HG02970 (cell line): ENCODE measurements around the gene SPNS3.

Experiments
- ATAC-seq: cut with Tn5 transposase; IDR thresholded peaks from one replicate; pipeline ENCODE4 v1.9.1; 2021; ENCODE audit warnings: mild to moderate bottlenecking, moderate library complexity, moderate number of reproducible peaks; ENCODE audit not compliant: unreplicated experiment, low FRiP score

Gene SPNS3

GRCh38 chr17:4505187-4505586 lies 71.4 kb downstream of the SPNS3 start:
- ATAC-seq: no peak

GRCh38 chr17:4506175-4506813 lies 72.6 kb downstream of the SPNS3 start:
- no peak for ATAC-seq

GRCh38 chr17:4506892-4507291 lies 73.2 kb downstream of the SPNS3 start:
- no peak for ATAC-seq

- ATAC-seq: no peak
Measured at GRCh38 chr17:4507361-4508111, 73.8 kb downstream of the SPNS3 start.

- ATAC-seq: no peak
Measured at GRCh38 chr17:4508207-4508606, 74.5 kb downstream of the SPNS3 start.

GRCh38 chr17:4509401-4509800 lies 75.7 kb downstream of the SPNS3 start:
- no peak for ATAC-seq

GRCh38 chr17:4509923-4510617 lies 76.3 kb downstream of the SPNS3 start:
- ATAC-seq: no peak

GRCh38 chr17:4510618-4510941 lies 76.8 kb downstream of the SPNS3 start:
- no peak for ATAC-seq

GRCh38 chr17:4511199-4511932 lies 77.6 kb downstream of the SPNS3 start:
- ATAC-seq: no peak

- no peak for ATAC-seq
Measured at GRCh38 chr17:4512156-4513112, 78.7 kb downstream of the SPNS3 start.

- ATAC-seq: no peak
Measured at GRCh38 chr17:4513113-4514032, 79.6 kb downstream of the SPNS3 start.

GRCh38 chr17:4514206-4514605 lies 80.5 kb downstream of the SPNS3 start:
- ATAC-seq: no peak

- no peak for ATAC-seq
Measured at GRCh38 chr17:4514779-4515178, 81.0 kb downstream of the SPNS3 start.

- no peak for ATAC-seq
Measured at GRCh38 chr17:4515501-4515900, 81.8 kb downstream of the SPNS3 start.

GRCh38 chr17:4516735-4517134 lies 83.0 kb downstream of the SPNS3 start:
- no peak for ATAC-seq

GRCh38 chr17:4518901-4519300 lies 85.2 kb downstream of the SPNS3 start:
- ATAC-seq: no peak

- ATAC-seq: no peak
Measured at GRCh38 chr17:4519361-4519788, 85.6 kb downstream of the SPNS3 start.

GRCh38 chr17:4520060-4520893 lies 86.5 kb downstream of the SPNS3 start:
- no peak for ATAC-seq
